Trophoblast cell (in vitro differentiated cells and primary cell): Measurements from ENCODE around the gene RASL10B.

ENCODE experiments used
- DNase-seq, 2 donors: peaks; one replicate each; pipeline ENCODE4 v3.0.0-alpha.2; 2016
- H2AFZ ChIP-seq: 2 replicates; pipeline ENCODE4 v1.6.1; 2013; ENCODE audit warnings: low read length, moderate library complexity, mild to moderate bottlenecking; ENCODE audit not compliant: insufficient read depth, poor library complexity
- H2AK5ac ChIP-seq: 2 replicates; pipeline ENCODE4 v1.6.1; 2013; ENCODE audit warnings: mild to moderate bottlenecking, low read length
- H2BK120ac ChIP-seq: 2 replicates; pipeline ENCODE4 v1.6.1; 2013; ENCODE audit warnings: low read length, mild to moderate bottlenecking, moderate library complexity; ENCODE audit not compliant: insufficient read depth, poor library complexity
- H2BK12ac ChIP-seq: 2 replicates; pipeline ENCODE4 v1.6.1; 2013; ENCODE audit warnings: mild to moderate bottlenecking, low read length, moderate library complexity
- H2BK5ac ChIP-seq: 2 replicates; pipeline ENCODE4 v1.6.1; 2013; ENCODE audit warnings: low read length, low read depth, moderate library complexity, mild to moderate bottlenecking; ENCODE audit not compliant: poor library complexity
- H3K14ac ChIP-seq: 2 replicates; pipeline ENCODE4 v1.6.1; 2013; ENCODE audit warnings: mild to moderate bottlenecking, low read length
- H3K18ac ChIP-seq: 2 replicates; pipeline ENCODE4 v1.6.1; 2013; ENCODE audit warnings: mild to moderate bottlenecking, low read length
- H3K23ac ChIP-seq: 2 replicates; pipeline ENCODE4 v1.6.1; 2013; ENCODE audit warnings: low read length
- H3K27ac ChIP-seq: 2 replicates; pipeline ENCODE4 v1.5.1; 2013; ENCODE audit warnings: low read depth, mild to moderate bottlenecking, inconsistent platforms, low read length, moderate library complexity
- H3K27me3 ChIP-seq: 2 replicates; pipeline ENCODE4 v1.6.1; 2013; ENCODE audit warnings: inconsistent platforms, mild to moderate bottlenecking, low read length, moderate library complexity; ENCODE audit not compliant: insufficient read depth
- H3K36me3 ChIP-seq, 2 experiments: 1 replicate in 1 of 2; 2 replicates in 1 of 2; pipeline ENCODE4 v1.6.1; 2013; ENCODE audit warnings: low read length in 2 of 2, mild to moderate bottlenecking in 2 of 2, moderate library complexity in 1 of 2; ENCODE audit not compliant: insufficient read depth in 2 of 2, control insufficient read depth in 1 of 2
- H3K4ac ChIP-seq: 2 replicates; pipeline ENCODE4 v1.6.1; 2013; ENCODE audit warnings: low read depth, mild to moderate bottlenecking, low read length, moderate library complexity
- H3K4me1 ChIP-seq, 2 experiments: 1 replicate in 1 of 2; 2 replicates in 1 of 2; pipeline ENCODE4 v1.6.1; 2013; ENCODE audit warnings: low read length in 2 of 2, mild to moderate bottlenecking in 2 of 2, moderate library complexity in 1 of 2; ENCODE audit not compliant: insufficient read depth in 2 of 2, control insufficient read depth in 1 of 2
- H3K4me2 ChIP-seq: 2 replicates; pipeline ENCODE4 v1.6.1; 2013; ENCODE audit warnings: inconsistent platforms, mild to moderate bottlenecking, low read length, moderate library complexity
- H3K4me3 ChIP-seq: 2 replicates; pipeline ENCODE4 v1.5.1; 2013; ENCODE audit warnings: mild to moderate bottlenecking, low read depth, low read length, inconsistent platforms
- H3K79me1 ChIP-seq: one replicate; pipeline ENCODE4 v1.6.1; 2013; ENCODE audit warnings: low read length
- H3K79me2 ChIP-seq: 2 replicates; pipeline ENCODE4 v1.6.1; 2013; ENCODE audit warnings: low read length, mild to moderate bottlenecking; ENCODE audit not compliant: control insufficient read depth, insufficient read depth, poor library complexity
- H3K9ac ChIP-seq: 2 replicates; pipeline ENCODE4 v1.6.1; 2013; ENCODE audit warnings: mild to moderate bottlenecking, low read length
- H3K9me3 ChIP-seq: 2 replicates; pipeline ENCODE4 v1.6.1; 2013; ENCODE audit warnings: low read depth, mild to moderate bottlenecking, control low read depth, inconsistent platforms, low read length; ENCODE audit not compliant: insufficient read depth
- H4K12ac ChIP-seq: 2 replicates; pipeline ENCODE4 v1.6.1; 2013; ENCODE audit warnings: low read depth, mild to moderate bottlenecking, low read length, moderate library complexity
- H4K8ac ChIP-seq: 2 replicates; pipeline ENCODE4 v1.6.1; 2013; ENCODE audit warnings: low read depth, mild to moderate bottlenecking, low read length, moderate library complexity
- H4K91ac ChIP-seq: one replicate; pipeline ENCODE4 v1.6.1; 2013; ENCODE audit warnings: low read depth, mild to moderate bottlenecking, low read length, moderate library complexity
- WGBS: extraction: QIAGEN DNeasy Blood & Tissue Kit; methylation state at CpG from one replicate; pipeline ENCODE4 v1.1.7; 2013; ENCODE audit warnings: missing lambda C conversion rate; ENCODE audit not compliant: insufficient read length, insufficient coverage; ENCODE audit errors: extremely low coverage; 5-methylcytosine and 5-hydroxymethylcytosine counted together

RASL10B gene

GRCh38 chr17:35705705-35706104 lies 25.7 kb upstream of the RASL10B start:
- Histone ChIP-seq H3K27me3 (no peaks in the 10 kb centered on the region), H3K36me3 (peaks cover 0 to 8% of the 10 kb centered on the region in 2 experiments), H3K9ac (no peak overlapping the region), H2BK5ac (no peak overlapping the region), H4K8ac (no peak overlapping the region), H3K9me3 (no peaks in the 10 kb centered on the region), H2AFZ (no peak overlapping the region), H4K91ac (no peak overlapping the region), H3K18ac (no peak overlapping the region), H4K12ac (no peak overlapping the region), H3K79me2 (no peaks in the 10 kb centered on the region), H3K4me2 (no peak overlapping the region), H3K14ac (no peak overlapping the region), H2AK5ac (no peak overlapping the region), H2BK120ac (no peak overlapping the region), H3K27ac (no peak overlapping the region), H3K4ac (no peak overlapping the region), H3K23ac (no peak overlapping the region), H3K4me3 (no peak overlapping the region), H3K79me1 (no peaks in the 10 kb centered on the region), H3K4me1 (no peaks in the 10 kb centered on the region), H2BK12ac (no peak overlapping the region)
- DNase-seq: no peak
- no CpG with 5 or more reads among the region's 5 CpGs for WGBS

- 100% methylated on average over 2 of the region's 3 CpGs for WGBS
- Histone ChIP-seq H3K27ac (no peak overlapping the region), H3K4me1 (peaks cover 0 to 1% of the 10 kb centered on the region in 2 experiments), H3K4me2 (no peak overlapping the region), H3K4ac (no peak overlapping the region), H4K91ac (no peak overlapping the region), H3K79me1 (no peaks in the 10 kb centered on the region), H4K12ac (no peak overlapping the region), H2BK12ac (no peak overlapping the region), H2AFZ (no peak overlapping the region), H4K8ac (no peak overlapping the region), H2BK120ac (no peak overlapping the region), H3K27me3 (no peaks in the 10 kb centered on the region), H3K23ac (no peak overlapping the region), H3K79me2 (no peaks in the 10 kb centered on the region), H2AK5ac (no peak overlapping the region), H3K9me3 (no peaks in the 10 kb centered on the region), H2BK5ac (no peak overlapping the region), H3K18ac (no peak overlapping the region), H3K36me3 (peaks cover 2 to 10% of the 10 kb centered on the region in 2 experiments), H3K14ac (no peak overlapping the region), H3K4me3 (no peak overlapping the region), H3K9ac (no peak overlapping the region)
- no peak for DNase-seq
Measured at GRCh38 chr17:35708149-35708548, 23.3 kb upstream of the RASL10B start.

- Histone ChIP-seq H2AFZ (no peak overlapping the region), H3K18ac (no peak overlapping the region), H2BK5ac (no peak overlapping the region), H2BK12ac (no peak overlapping the region), H4K12ac (no peak overlapping the region), H3K9ac (no peak overlapping the region), H3K27ac (no peak overlapping the region), H3K4me1 (peaks cover 0 to 4% of the 10 kb centered on the region in 2 experiments), H4K8ac (no peak overlapping the region), H3K79me2 (no peaks in the 10 kb centered on the region), H3K23ac (no peak overlapping the region), H3K4me2 (no peak overlapping the region), H4K91ac (no peak overlapping the region), H2BK120ac (no peak overlapping the region), H2AK5ac (no peak overlapping the region), H3K4me3 (no peak overlapping the region), H3K4ac (no peak overlapping the region), H3K9me3 (no peaks in the 10 kb centered on the region), H3K14ac (no peak overlapping the region), H3K36me3 (peaks cover 2 to 10% of the 10 kb centered on the region in 2 experiments), H3K79me1 (no peaks in the 10 kb centered on the region), H3K27me3 (no peaks in the 10 kb centered on the region)
- no peak for DNase-seq
- WGBS: no CpG with 5 or more reads among the region's 3 CpGs
Measured at GRCh38 chr17:35708951-35709350, 22.5 kb upstream of the RASL10B start.

GRCh38 chr17:35709874-35710273 lies 21.6 kb upstream of the RASL10B start:
- H2AK5ac ChIP-seq: no peak overlapping the region
- no peak overlapping the region for H3K14ac ChIP-seq
- no peak for DNase-seq
- no peak overlapping the region for H3K9ac ChIP-seq
- H3K4me3 ChIP-seq: no peak overlapping the region
- H2AFZ ChIP-seq: no peak overlapping the region
- H3K4ac ChIP-seq: no peak overlapping the region
- H4K12ac ChIP-seq: no peak overlapping the region
- H2BK12ac ChIP-seq: no peak overlapping the region
- H3K4me2 ChIP-seq: no peak overlapping the region
- WGBS: no CpG with 5 or more reads among the region's 3 CpGs
- no peak overlapping the region for H4K8ac ChIP-seq
- H3K36me3 ChIP-seq: peaks cover 2 to 10% of the 10 kb centered on the region in 2 experiments
- no peak overlapping the region for H3K23ac ChIP-seq
- no peak overlapping the region for H2BK120ac ChIP-seq
- no peaks in the 10 kb centered on the region for H3K79me2 ChIP-seq
- no peaks in the 10 kb centered on the region for H3K79me1 ChIP-seq
- H3K4me1 ChIP-seq: peaks cover 0 to 4% of the 10 kb centered on the region in 2 experiments
- H3K27ac ChIP-seq: no peak overlapping the region
- no peak overlapping the region for H3K18ac ChIP-seq
- no peak overlapping the region for H4K91ac ChIP-seq
- H3K9me3 ChIP-seq: no peaks in the 10 kb centered on the region
- H2BK5ac ChIP-seq: no peak overlapping the region
- H3K27me3 ChIP-seq: no peaks in the 10 kb centered on the region
